GM21447 (cell line): ENCODE data around the gene BMP7.

Experiments used
- ATAC-seq: cut with Tn5 transposase; IDR thresholded peaks from one replicate; pipeline ENCODE4 v1.9.1; 2021; ENCODE audit not compliant: unreplicated experiment

Gene BMP7

GRCh38 chr20:57177636-57178280 lies 88.7 kb downstream of the BMP7 start:
- ATAC-seq = no peak

- no peak for ATAC-seq
These were observed 89.6 kb downstream of the BMP7 start for GRCh38 chr20:57176842-57177241.

GRCh38 chr20:57175397-57176010 lies 90.9 kb downstream of the BMP7 start:
- no peak for ATAC-seq

GRCh38 chr20:57174737-57175136 lies 91.7 kb downstream of the BMP7 start:
- no peak for ATAC-seq

GRCh38 chr20:57173986-57174385 lies 92.5 kb downstream of the BMP7 start:
- ATAC-seq = no peak

- no peak for ATAC-seq
These were observed 93.4 kb downstream of the BMP7 start for GRCh38 chr20:57173041-57173440.

- ATAC-seq = no peak
These were observed 96.1 kb downstream of the BMP7 start for GRCh38 chr20:57170343-57170742.

GRCh38 chr20:57169162-57169561 lies 97.3 kb downstream of the BMP7 start:
- no peak for ATAC-seq

GRCh38 chr20:57167971-57168701 lies 98.3 kb downstream of the BMP7 start:
- no peak for ATAC-seq

GRCh38 chr20:57167292-57167655 lies 99.2 kb downstream of the BMP7 start:
- ATAC-seq = no peak

GRCh38 chr20:57166568-57167291 lies 99.7 kb downstream of the BMP7 start:
- ATAC-seq = no peak

- no peak for ATAC-seq
These were observed 100.9 kb downstream of the BMP7 start for GRCh38 chr20:57165427-57166004.

GRCh38 chr20:57164872-57165271 lies 101.6 kb downstream of the BMP7 start:
- no peak for ATAC-seq

- ATAC-seq = no peak
These were observed 103.4 kb downstream of the BMP7 start for GRCh38 chr20:57163041-57163440.

- no peak for ATAC-seq
These were observed 104.1 kb downstream of the BMP7 start for GRCh38 chr20:57162362-57162652.

GRCh38 chr20:57161478-57162361 lies 104.7 kb downstream of the BMP7 start:
- ATAC-seq = no peak

GRCh38 chr20:57160985-57161384 lies 105.5 kb downstream of the BMP7 start:
- ATAC-seq = no peak

GRCh38 chr20:57159945-57160610 lies 106.4 kb downstream of the BMP7 start:
- no peak for ATAC-seq

GRCh38 chr20:57159193-57159851 lies 107.1 kb downstream of the BMP7 start:
- ATAC-seq = no peak
